H1 (cell line): Measurements from ENCODE around the gene SPECC1. TPM values are rescaled to one million over a fixed set of nuclear protein-coding genes. Genes with fewer than 3 reads are reported as not detected.
A peak's percentile ranks its signal among the peaks of the same experiment; 100 is the strongest.

Source experiments
- CTCF ChIA-PET: fragments of 300-600 bp; sonication (Branson Sonifier 250); formaldehyde crosslinking; loops from one replicate; lab custom pipeline; 2021; ENCODE audit not compliant: partially characterized antibody; lab: Charles Lee
- POLR2A ChIA-PET: fragments of 300-600 bp; sonication (Branson Sonifier 250); formaldehyde crosslinking; loops from one replicate; lab custom pipeline; 2021; ENCODE audit warnings: inconsistent platforms; ENCODE audit not compliant: partially characterized antibody; lab: Charles Lee
- DNase-seq, 2 experiments: peaks; one replicate each; pipeline versions ENCODE4 v3.0.0 to v3.0.0-alpha.2; 2010 to 2022; ENCODE audit warnings: low spot score in 2 of 2, low read depth in 1 of 2, mixed read lengths in 1 of 2
- FAIRE-seq: peaks from 2 replicates; lab custom pipeline; 2011; peaks lifted over from hg19 to GRCh38; lab: Jason Lieb, UNC
- H2AFZ ChIP-seq: 2 replicates; pipeline ENCODE4 v1.8.1; 2012; ENCODE audit warnings: low read length, inconsistent platforms
- H2AK5ac ChIP-seq: 2 replicates; pipeline ENCODE4 v1.6.1; 2013; ENCODE audit warnings: low read depth, low read length
- H2BK120ac ChIP-seq: replicated peaks from 2 replicates; pipeline ENCODE3; 2013; ENCODE audit warnings: low read depth, low read length, inconsistent platforms
- H2BK12ac ChIP-seq: 2 replicates; pipeline ENCODE4 v1.6.1; 2013; ENCODE audit warnings: low read depth, low read length
- H2BK15ac ChIP-seq: 2 replicates; pipeline ENCODE4 v1.6.1; 2013; ENCODE audit warnings: low read length
- H2BK20ac ChIP-seq: 2 replicates; pipeline ENCODE4 v1.6.1; 2013; ENCODE audit warnings: low read length
- H2BK5ac ChIP-seq: 2 replicates; pipeline ENCODE4 v1.6.1; 2013; ENCODE audit warnings: low read depth, low read length
- H3K14ac ChIP-seq: 2 replicates; pipeline ENCODE4 v1.6.1; 2013; ENCODE audit warnings: inconsistent platforms; ENCODE audit not compliant: insufficient read length
- H3K18ac ChIP-seq: 2 replicates; pipeline ENCODE4 v1.6.1; 2013; ENCODE audit warnings: low read length; ENCODE audit errors: extremely low read depth
- H3K23ac ChIP-seq: 2 replicates; pipeline ENCODE4 v1.6.1; 2013; ENCODE audit warnings: inconsistent platforms; ENCODE audit not compliant: insufficient read length
- H3K23me2 ChIP-seq: 2 replicates; pipeline ENCODE4 v1.6.1; 2013; ENCODE audit warnings: low read depth, low read length
- H3K27ac ChIP-seq: 2 replicates; pipeline ENCODE4 v1.6.1; 2011; ENCODE audit warnings: low read depth, low read length, inconsistent platforms
- H3K27me3 ChIP-seq, 4 experiments: replicated peaks in 1 of 4; 1 replicate in 1 of 4; 2 replicates in 3 of 4; pipeline versions ENCODE4 v1.6.1 to v1.8.1; 2011 to 2013; ENCODE audit warnings: low read length in 3 of 4, mild to moderate bottlenecking in 3 of 4, inconsistent platforms in 2 of 4, mixed read lengths in 2 of 4, moderate library complexity in 1 of 4; ENCODE audit not compliant: control insufficient read depth in 3 of 4, insufficient read depth in 3 of 4; ENCODE audit errors: extremely low read depth in 1 of 4
- H3K36me3 ChIP-seq, 4 experiments: 2 replicates each; pipeline versions ENCODE4 v1.6.1 to v1.8.1; 2011 to 2013; ENCODE audit warnings: mild to moderate bottlenecking in 4 of 4, low read length in 3 of 4, moderate library complexity in 2 of 4, control low read depth in 1 of 4, inconsistent platforms in 1 of 4; ENCODE audit not compliant: insufficient read depth in 4 of 4, control insufficient read depth in 2 of 4
- H3K4ac ChIP-seq: replicated peaks from 2 replicates; pipeline ENCODE3; 2013; ENCODE audit warnings: low read length, low read depth, mixed read lengths, inconsistent platforms; ENCODE audit not compliant: insufficient read length
- H3K4me1 ChIP-seq, 4 experiments: replicated peaks in 1 of 4; 1 replicate in 1 of 4; 2 replicates in 3 of 4; pipeline versions ENCODE4 v1.6.1 to v1.8.1; 2011 to 2013; ENCODE audit warnings: low read length in 3 of 4, inconsistent platforms in 2 of 4, mixed read lengths in 1 of 4; ENCODE audit not compliant: insufficient read depth in 4 of 4, control insufficient read depth in 3 of 4
- H3K4me2 ChIP-seq, 2 experiments: 2 replicates each; pipeline versions ENCODE4 v1.6.1 to v1.8.1; 2011 to 2013; ENCODE audit warnings: low read depth in 2 of 2, low read length in 2 of 2, control low read depth in 1 of 2, inconsistent platforms in 1 of 2, mild to moderate bottlenecking in 1 of 2; ENCODE audit not compliant: insufficient read depth in 1 of 2
- H3K4me3 ChIP-seq, 4 experiments: fragments of 200-600, 300-600 bp in 1 of 4; sonication (generic), shearing (Covaris generic), sonication (Bioruptor Twin) in 1 of 4; 2 replicates each; pipeline versions ENCODE4 v1.5.1 to v1.8.1; 2011 to 2016; ENCODE audit warnings: low read length in 4 of 4, low read depth in 3 of 4, control low read depth in 2 of 4, inconsistent platforms in 2 of 4, mild to moderate bottlenecking in 2 of 4, mixed read lengths in 1 of 4, moderate library complexity in 1 of 4; ENCODE audit not compliant: insufficient read depth in 2 of 4; ENCODE audit errors: extremely low read depth in 1 of 4
- H3K56ac ChIP-seq: replicated peaks from 2 replicates; pipeline ENCODE3; 2013; ENCODE audit warnings: low read depth, mild to moderate bottlenecking, mixed read lengths, low read length, inconsistent platforms; ENCODE audit not compliant: insufficient read length
- H3K79me1 ChIP-seq: 2 replicates; pipeline ENCODE4 v1.6.1; 2013; ENCODE audit warnings: low read depth, low read length, control low read depth
- H3K79me2 ChIP-seq, 2 experiments: 2 replicates each; pipeline versions ENCODE4 v1.6.1 to v1.8.1; 2012 to 2013; ENCODE audit warnings: low read length in 2 of 2, mild to moderate bottlenecking in 2 of 2, inconsistent platforms in 1 of 2; ENCODE audit not compliant: insufficient read depth in 2 of 2, control insufficient read depth in 1 of 2
- H3K9ac ChIP-seq, 4 experiments: replicated peaks in 1 of 4; 1 replicate in 1 of 4; 2 replicates in 3 of 4; pipeline versions ENCODE4 v1.6.1 to v1.8.1; 2011 to 2013; ENCODE audit warnings: low read depth in 3 of 4, low read length in 3 of 4, control low read depth in 2 of 4, mild to moderate bottlenecking in 2 of 4, moderate library complexity in 2 of 4, inconsistent platforms in 1 of 4; ENCODE audit errors: extremely low read depth in 1 of 4
- H3K9me3 ChIP-seq, 2 experiments: 2 replicates each; pipeline versions ENCODE4 v1.6.1 to v1.8.1; 2012 to 2013; ENCODE audit warnings: mild to moderate bottlenecking in 2 of 2, moderate library complexity in 2 of 2, control low read depth in 1 of 2, inconsistent platforms in 1 of 2, low read depth in 1 of 2, low read length in 1 of 2, mixed read lengths in 1 of 2; ENCODE audit not compliant: insufficient read depth in 2 of 2
- H4K20me1 ChIP-seq, 2 experiments: replicated peaks in 1 of 2; 2 replicates each; pipeline versions ENCODE3 to v1.8.1; 2011 to 2013; ENCODE audit warnings: inconsistent platforms in 2 of 2, low read length in 2 of 2, mild to moderate bottlenecking in 1 of 2; ENCODE audit not compliant: insufficient read depth in 2 of 2, control insufficient read depth in 1 of 2
- H4K5ac ChIP-seq: 2 replicates; pipeline ENCODE4 v1.6.1; 2013; ENCODE audit warnings: low read length, low read depth, mixed read lengths, inconsistent platforms; ENCODE audit not compliant: insufficient read length
- H4K8ac ChIP-seq: 2 replicates; pipeline ENCODE4 v1.8.0; 2013; ENCODE audit warnings: mild to moderate bottlenecking, moderate library complexity, low read length, inconsistent platforms; ENCODE audit not compliant: insufficient read depth; ENCODE audit errors: extremely low read depth
- H4K91ac ChIP-seq: replicated peaks from 2 replicates; pipeline ENCODE3; 2013; ENCODE audit warnings: low read length, mixed read lengths, inconsistent platforms; ENCODE audit not compliant: insufficient read length
- EP300 ChIP-seq, 2 experiments: IDR thresholded peaks; 1 replicate in 1 of 2; 2 replicates in 1 of 2; pipeline ENCODE4 v1.6.1; 2011 to 2012; ENCODE audit warnings: low read depth in 2 of 2, low read length in 2 of 2, mild to moderate bottlenecking in 2 of 2, borderline replicate concordance in 1 of 2, inconsistent platforms in 1 of 2, moderate library complexity in 1 of 2
- RAD21 ChIP-seq, 2 experiments: IDR thresholded peaks in 1 of 2; conservative IDR thresholded peaks in 1 of 2; 2 replicates each; pipeline ENCODE4 v1.6.1; 2011; ENCODE audit warnings: low read depth in 2 of 2, low read length in 2 of 2, improper control_type of control experiment in 1 of 2, inconsistent platforms in 1 of 2, mild to moderate bottlenecking in 1 of 2, moderate library complexity in 1 of 2
- WGBS, 2 experiments: shearing (Covaris generic) in 1 of 2; methylation state at CpG; one replicate each; pipeline versions ENCODE4 v1.1.6 to v1.1.7; 2013 to 2015; ENCODE audit warnings: low lambda C conversion rate in 2 of 2, mixed read lengths in 2 of 2, inconsistent platforms in 1 of 2, low coverage in 1 of 2, missing lambda C conversion rate in 1 of 2; ENCODE audit not compliant: insufficient replicate concordance in 2 of 2, insufficient coverage in 1 of 2, insufficient read length in 1 of 2; ENCODE audit errors: extremely low coverage in 1 of 2, missing lambda C conversion rate in 1 of 2; 5-methylcytosine and 5-hydroxymethylcytosine counted together
- polyA plus RNA-seq, 7 experiments: library from polyadenylated mRNA; depleted of rRNA in 3 of 7; stranded (reverse) in 5 of 7; unstranded in 2 of 7; fragments of >200 nt in 5 of 7; fragments of 200-250 nt in 2 of 7; gene quantifications; 1 replicate in 5 of 7; 2 replicates in 1 of 7; 4 replicates in 1 of 7; pipeline versions ENCODE4 v1.2.1 to v1.2.3, GENCODE V29; 2011 to 2013; ENCODE audit warnings: missing spikeins in 2 of 7, mixed read lengths in 2 of 7
- total RNA-seq: library from RNA; stranded (reverse); fragmentation: NEBNext Ultra II Directional; extraction: Animal tissue kit (Norgen Biotek cat#: 25700); gene quantifications from 2 replicates; pipeline ENCODE4 v1.2.1, GENCODE V29; 2021
- TF ChIP-seq, protein P1 (sequence below), 3 experiments: IDR thresholded peaks; 1 replicate in 2 of 3; 2 replicates in 1 of 3; pipeline versions ENCODE4 v1.5.1 to v1.6.1; 2011; ENCODE audit warnings: low read length in 3 of 3, mild to moderate bottlenecking in 3 of 3, inconsistent platforms in 2 of 3, low read depth in 1 of 3, moderate library complexity in 1 of 3; ENCODE audit not compliant: insufficient read depth in 1 of 3; ENCODE audit errors: control extremely low read depth in 1 of 3

SPECC1 gene
- total and polyA plus RNA-seq, 2 of the 8 experiments (the other 6 are each of a cell fraction or from before 2014, with no cell fraction given), result 35.8 to 87.9 TPM

DNA sequence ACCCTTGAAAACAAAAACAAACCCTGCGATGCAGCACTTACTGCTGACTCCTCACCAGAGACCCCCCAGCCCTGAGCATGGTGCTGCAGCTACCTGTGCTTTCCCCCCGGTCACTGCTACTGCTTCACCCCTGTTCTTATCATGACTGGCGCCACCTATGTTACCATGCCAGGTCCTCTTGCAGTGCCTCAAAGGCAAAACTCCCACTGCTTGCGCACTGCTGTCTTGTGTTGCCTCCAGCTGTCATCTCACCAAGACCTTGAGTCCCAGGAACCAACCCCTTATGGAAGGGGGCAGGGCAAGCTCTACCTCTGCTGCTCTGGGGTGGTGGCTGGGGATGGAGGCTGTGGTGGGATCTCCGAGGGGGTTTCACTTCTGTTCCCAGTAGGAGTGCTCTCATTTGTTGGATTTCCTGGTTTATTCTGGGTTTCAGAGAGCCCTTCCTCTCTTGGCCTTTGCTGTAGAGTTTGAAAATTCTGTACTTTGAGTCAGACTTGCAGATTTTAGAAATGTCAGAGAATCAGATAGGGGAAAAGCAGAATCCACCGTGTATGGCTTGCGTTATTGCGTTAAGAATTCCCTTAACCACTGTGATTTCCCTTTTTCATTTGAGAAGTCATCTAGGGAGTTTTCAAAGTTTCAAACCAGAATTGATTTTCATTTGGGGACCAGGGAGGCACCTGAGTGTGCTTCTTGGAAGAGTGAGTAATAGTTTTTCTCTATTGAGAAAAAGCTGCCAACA is 96.6 kb downstream of the SPECC1 start:
- H3K9ac ChIP-seq, result no peak overlapping the region
- ChIA-PET POLR2A (no interaction called here), CTCF (interaction anchor here (0.8 to 2.8 kb wide), 7 partner anchors 10 to 339 kb away, joined by 3 to 11 read pairs (median 4); no protein-coding TSS in a partner anchor)
- H4K20me1 ChIP-seq, result no peaks in the 10 kb centered on the region
- no peak overlapping the region for H4K8ac ChIP-seq
- no peak overlapping the region for H3K4me3 ChIP-seq
- FAIRE-seq, result no peak
- peaks cover 0 to 4% (median 0%) of the 10 kb centered on the region in 4 experiments; a peak in 2 of 7 replicates for H3K4me1 ChIP-seq
- H3K18ac ChIP-seq, result no peak overlapping the region
- H2BK12ac ChIP-seq, result no peak overlapping the region
- H3K4me2 ChIP-seq, result no peak overlapping the region
- no peaks in the 10 kb centered on the region for H3K79me2 ChIP-seq
- H3K9me3 ChIP-seq, result no peaks in the 10 kb centered on the region
- TF ChIP-seq, protein P1, sequence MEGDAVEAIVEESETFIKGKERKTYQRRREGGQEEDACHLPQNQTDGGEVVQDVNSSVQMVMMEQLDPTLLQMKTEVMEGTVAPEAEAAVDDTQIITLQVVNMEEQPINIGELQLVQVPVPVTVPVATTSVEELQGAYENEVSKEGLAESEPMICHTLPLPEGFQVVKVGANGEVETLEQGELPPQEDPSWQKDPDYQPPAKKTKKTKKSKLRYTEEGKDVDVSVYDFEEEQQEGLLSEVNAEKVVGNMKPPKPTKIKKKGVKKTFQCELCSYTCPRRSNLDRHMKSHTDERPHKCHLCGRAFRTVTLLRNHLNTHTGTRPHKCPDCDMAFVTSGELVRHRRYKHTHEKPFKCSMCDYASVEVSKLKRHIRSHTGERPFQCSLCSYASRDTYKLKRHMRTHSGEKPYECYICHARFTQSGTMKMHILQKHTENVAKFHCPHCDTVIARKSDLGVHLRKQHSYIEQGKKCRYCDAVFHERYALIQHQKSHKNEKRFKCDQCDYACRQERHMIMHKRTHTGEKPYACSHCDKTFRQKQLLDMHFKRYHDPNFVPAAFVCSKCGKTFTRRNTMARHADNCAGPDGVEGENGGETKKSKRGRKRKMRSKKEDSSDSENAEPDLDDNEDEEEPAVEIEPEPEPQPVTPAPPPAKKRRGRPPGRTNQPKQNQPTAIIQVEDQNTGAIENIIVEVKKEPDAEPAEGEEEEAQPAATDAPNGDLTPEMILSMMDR (IDR thresholded peaks at IDR 0.05; ENCODE audit: control extremely low read depth in 1 of 3, insufficient read depth in 1 of 3, low read depth in 1 of 3, low read length in 3 of 3), result peak; percentile 4 to 49 (median 33); a peak in 2 of 4 replicates
- TF ChIP-seq RAD21 (IDR thresholded peaks at IDR 0.05 in 1 of 2, conservative IDR thresholded peaks at IDR 0.05 in 1 of 2; ENCODE audit: low read depth in 2 of 2, low read length in 2 of 2) (peak in 1 of 2 experiments; percentile 13; a peak in 2 of 4 replicates), EP300 (IDR thresholded peaks at IDR 0.05; ENCODE audit: borderline replicate concordance in 1 of 2, low read depth in 2 of 2, low read length in 2 of 2) (no peak)
- TF ChIP-seq, all 59 proteins: peak for 2
- Histone ChIP-seq H4K5ac (no peak overlapping the region), H2BK120ac (no peak overlapping the region), H3K23me2 (no peaks in the 10 kb centered on the region), H3K4ac (no peak overlapping the region), H3K14ac (no peak overlapping the region), H3K79me1 (no peaks in the 10 kb centered on the region), H2AK5ac (no peak overlapping the region), H2BK15ac (no peak overlapping the region), H4K91ac (no peak overlapping the region), H2BK20ac (no peak overlapping the region), H3K27ac (no peak overlapping the region), H3K56ac (no peak overlapping the region), H2BK5ac (no peak overlapping the region), H3K36me3 (no peaks in the 10 kb centered on the region), H3K23ac (no peak overlapping the region), H3K27me3 (no peaks in the 10 kb centered on the region), H2AFZ (no peak overlapping the region)
- no peak for DNase-seq
- WGBS, 2 experiments, result 87% methylated on average over 8 of the region's 8 CpGs; no CpG with 5 or more reads in 1 of the 2 experiments
